WTC11 (cell line): ENCODE measurements around the gene CCDC141.

ENCODE experiments used
- ATF1 ChIP-seq: sonication (generic); formaldehyde crosslinking; IDR thresholded peaks from 2 replicates; pipeline ENCODE4 v1.8.1; 2023; ENCODE audit warnings: mild to moderate bottlenecking, moderate library complexity, missing genetic modification reagents
- CBFB ChIP-seq: sonication (generic); formaldehyde crosslinking; IDR thresholded peaks from 2 replicates; pipeline ENCODE4 v1.8.1; 2022; ENCODE audit warnings: mild to moderate bottlenecking, low read depth, missing genetic modification reagents
- CREB1 ChIP-seq: sonication (generic); formaldehyde crosslinking; IDR thresholded peaks from 2 replicates; pipeline ENCODE4 v1.8.0; 2023; ENCODE audit warnings: mild to moderate bottlenecking, missing genetic modification reagents
- CREM ChIP-seq: sonication (generic); formaldehyde crosslinking; IDR thresholded peaks from 2 replicates; pipeline ENCODE4 v1.8.1; 2022; ENCODE audit warnings: mild to moderate bottlenecking, missing genetic modification reagents, moderate library complexity
- NFATC4 ChIP-seq: fragments of 250-450 bp; sonication (Bioruptor Pico); IDR thresholded peaks from 2 replicates; pipeline ENCODE4 v1.9.0; 2021; ENCODE audit warnings: mild to moderate bottlenecking
- ZBTB43 ChIP-seq: sonication (generic); formaldehyde crosslinking; IDR thresholded peaks from 2 replicates; pipeline ENCODE4 v1.8.1; 2023; ENCODE audit warnings: mild to moderate bottlenecking, missing genetic modification reagents
- ZNF219 ChIP-seq: sonication (generic); formaldehyde crosslinking; IDR thresholded peaks from 2 replicates; pipeline ENCODE4 v1.8.0; 2023; ENCODE audit warnings: missing genetic modification reagents, mild to moderate bottlenecking, borderline replicate concordance
- TF ChIP-seq, protein P1 (sequence below): fragments of 200-600 bp; IDR thresholded peaks from 2 replicates; pipeline ENCODE4 v1.8.0; 2022; ENCODE audit warnings: antibody characterized with exemption
- TF ChIP-seq, protein P2 (sequence below): sonication (generic); formaldehyde crosslinking; conservative IDR thresholded peaks from 2 replicates; pipeline ENCODE4 v1.8.1; 2022; ENCODE audit warnings: mild to moderate bottlenecking, missing genetic modification reagents
- TF ChIP-seq, protein P3 (sequence below): sonication (generic); formaldehyde crosslinking; IDR thresholded peaks from 2 replicates; pipeline ENCODE4 v1.8.1; 2023; ENCODE audit warnings: mild to moderate bottlenecking, missing genetic modification reagents, borderline replicate concordance

DNA sequence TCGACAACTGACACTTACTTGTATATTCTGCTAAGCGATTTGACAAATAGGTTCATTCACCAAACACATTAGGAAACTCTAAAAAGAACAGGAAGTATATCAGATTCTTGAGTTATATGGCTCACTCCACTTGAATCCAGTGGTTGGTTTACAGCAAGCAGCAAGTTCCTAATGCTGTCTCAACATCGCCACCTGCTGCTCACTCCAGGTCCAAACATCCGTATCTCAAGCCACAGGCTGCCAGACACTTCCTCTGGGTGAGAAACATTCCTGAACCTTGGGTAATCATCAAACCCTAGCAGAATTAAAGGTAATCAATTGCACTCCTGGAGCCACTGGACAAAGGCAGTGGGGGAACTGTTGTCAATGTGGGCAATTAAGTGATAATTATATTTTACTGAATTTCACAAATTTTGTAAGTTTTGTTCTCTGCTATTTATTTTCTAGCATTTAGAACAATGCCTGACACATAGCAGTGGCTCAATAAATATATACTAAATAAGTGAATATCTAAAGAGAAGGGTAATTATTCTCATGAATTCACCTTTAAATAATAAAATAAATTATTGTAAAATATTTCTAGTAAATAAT, 135.6 kb downstream of the CCDC141 start:
- TF ChIP-seq, protein P1, sequence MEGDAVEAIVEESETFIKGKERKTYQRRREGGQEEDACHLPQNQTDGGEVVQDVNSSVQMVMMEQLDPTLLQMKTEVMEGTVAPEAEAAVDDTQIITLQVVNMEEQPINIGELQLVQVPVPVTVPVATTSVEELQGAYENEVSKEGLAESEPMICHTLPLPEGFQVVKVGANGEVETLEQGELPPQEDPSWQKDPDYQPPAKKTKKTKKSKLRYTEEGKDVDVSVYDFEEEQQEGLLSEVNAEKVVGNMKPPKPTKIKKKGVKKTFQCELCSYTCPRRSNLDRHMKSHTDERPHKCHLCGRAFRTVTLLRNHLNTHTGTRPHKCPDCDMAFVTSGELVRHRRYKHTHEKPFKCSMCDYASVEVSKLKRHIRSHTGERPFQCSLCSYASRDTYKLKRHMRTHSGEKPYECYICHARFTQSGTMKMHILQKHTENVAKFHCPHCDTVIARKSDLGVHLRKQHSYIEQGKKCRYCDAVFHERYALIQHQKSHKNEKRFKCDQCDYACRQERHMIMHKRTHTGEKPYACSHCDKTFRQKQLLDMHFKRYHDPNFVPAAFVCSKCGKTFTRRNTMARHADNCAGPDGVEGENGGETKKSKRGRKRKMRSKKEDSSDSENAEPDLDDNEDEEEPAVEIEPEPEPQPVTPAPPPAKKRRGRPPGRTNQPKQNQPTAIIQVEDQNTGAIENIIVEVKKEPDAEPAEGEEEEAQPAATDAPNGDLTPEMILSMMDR: peak; percentile 65
- TF ChIP-seq ATF1 (CRISPR knock-in tag) (no peak), ZNF219 (CRISPR knock-in tag) (no peak), CBFB (CRISPR knock-in tag) (no peak), NFATC4 (CRISPR knock-in tag) (no peak), CREM (CRISPR knock-in tag) (no peak), ZBTB43 (CRISPR knock-in tag) (no peak), CREB1 (CRISPR knock-in tag) (no peak)
- TF ChIP-seq, protein P2, sequence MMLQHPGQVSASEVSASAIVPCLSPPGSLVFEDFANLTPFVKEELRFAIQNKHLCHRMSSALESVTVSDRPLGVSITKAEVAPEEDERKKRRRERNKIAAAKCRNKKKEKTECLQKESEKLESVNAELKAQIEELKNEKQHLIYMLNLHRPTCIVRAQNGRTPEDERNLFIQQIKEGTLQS (CRISPR knock-in tag): no peak
- TF ChIP-seq, protein P3, sequence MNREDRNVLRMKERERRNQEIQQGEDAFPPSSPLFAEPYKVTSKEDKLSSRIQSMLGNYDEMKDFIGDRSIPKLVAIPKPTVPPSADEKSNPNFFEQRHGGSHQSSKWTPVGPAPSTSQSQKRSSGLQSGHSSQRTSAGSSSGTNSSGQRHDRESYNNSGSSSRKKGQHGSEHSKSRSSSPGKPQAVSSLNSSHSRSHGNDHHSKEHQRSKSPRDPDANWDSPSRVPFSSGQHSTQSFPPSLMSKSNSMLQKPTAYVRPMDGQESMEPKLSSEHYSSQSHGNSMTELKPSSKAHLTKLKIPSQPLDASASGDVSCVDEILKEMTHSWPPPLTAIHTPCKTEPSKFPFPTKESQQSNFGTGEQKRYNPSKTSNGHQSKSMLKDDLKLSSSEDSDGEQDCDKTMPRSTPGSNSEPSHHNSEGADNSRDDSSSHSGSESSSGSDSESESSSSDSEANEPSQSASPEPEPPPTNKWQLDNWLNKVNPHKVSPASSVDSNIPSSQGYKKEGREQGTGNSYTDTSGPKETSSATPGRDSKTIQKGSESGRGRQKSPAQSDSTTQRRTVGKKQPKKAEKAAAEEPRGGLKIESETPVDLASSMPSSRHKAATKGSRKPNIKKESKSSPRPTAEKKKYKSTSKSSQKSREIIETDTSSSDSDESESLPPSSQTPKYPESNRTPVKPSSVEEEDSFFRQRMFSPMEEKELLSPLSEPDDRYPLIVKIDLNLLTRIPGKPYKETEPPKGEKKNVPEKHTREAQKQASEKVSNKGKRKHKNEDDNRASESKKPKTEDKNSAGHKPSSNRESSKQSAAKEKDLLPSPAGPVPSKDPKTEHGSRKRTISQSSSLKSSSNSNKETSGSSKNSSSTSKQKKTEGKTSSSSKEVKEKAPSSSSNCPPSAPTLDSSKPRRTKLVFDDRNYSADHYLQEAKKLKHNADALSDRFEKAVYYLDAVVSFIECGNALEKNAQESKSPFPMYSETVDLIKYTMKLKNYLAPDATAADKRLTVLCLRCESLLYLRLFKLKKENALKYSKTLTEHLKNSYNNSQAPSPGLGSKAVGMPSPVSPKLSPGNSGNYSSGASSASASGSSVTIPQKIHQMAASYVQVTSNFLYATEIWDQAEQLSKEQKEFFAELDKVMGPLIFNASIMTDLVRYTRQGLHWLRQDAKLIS (CRISPR knock-in tag): no peak
